Measurements from ENCODE around the gene TNRC6A. TPM values are rescaled to one million over a fixed set of nuclear protein-coding genes. Genes with fewer than 3 reads are reported as not detected.

Gene TNRC6A
- total and polyA plus RNA-seq, 4 experiments from 2014 or later, result 0.88 to 103 (median 63.3) TPM

GRCh38 chr16:24820522-24820921 lies 91.1 kb downstream of the TNRC6A start:
- peaks cover 65 to 89% of the 10 kb centered on the region in 2 donors for H3K36me3 Mint-ChIP-seq
- H3K9me3 Mint-ChIP-seq, result peaks cover 0 to 2% (median 0%) of the 10 kb centered on the region in 8 donors
- no peaks in the 10 kb centered on the region for H3K27me3 Mint-ChIP-seq
- Histone ChIP-seq H3K27ac (ENCODE audit: low read depth, low read length) (no peak overlapping the region), H3K27me3 (ENCODE audit: insufficient read depth, low read length) (no peaks in the 10 kb centered on the region), H3K4me3 (ENCODE audit: low read length in 2 of 2) (no peak overlapping the region), H3K36me3 (ENCODE audit: insufficient read depth, low read length) (peaks cover 68% of the 10 kb centered on the region), H3K4me1 (ENCODE audit: insufficient read depth, low read length) (no peaks in the 10 kb centered on the region), H3K9me3 (ENCODE audit: control insufficient read depth in 1 of 2, low read length in 2 of 2) (no peaks in the 10 kb centered on the region)
- intact Hi-C loops (cut with micrococcal nuclease), result no loop called here
- no peak for DNase-seq
- no peaks in the 10 kb centered on the region for H3K4me1 Mint-ChIP-seq
- no peak overlapping the region for H3K27ac Mint-ChIP-seq
- H3K4me3 Mint-ChIP-seq, result no peak overlapping the region
- POLR2A ChIA-PET (ENCODE audit: partially characterized antibody), result no interaction called here
- CTCF ChIA-PET (ENCODE audit: partially characterized antibody), result no interaction called here

- Histone ChIP-seq H3K9me3 (ENCODE audit: control insufficient read depth in 1 of 2, low read length in 2 of 2) (no peaks in the 10 kb centered on the region), H3K4me3 (ENCODE audit: low read length in 2 of 2) (no peak overlapping the region), H3K4me1 (ENCODE audit: insufficient read depth, low read length) (no peaks in the 10 kb centered on the region), H3K27ac (ENCODE audit: low read depth, low read length) (no peak overlapping the region), H3K36me3 (ENCODE audit: insufficient read depth, low read length) (peaks cover 73% of the 10 kb centered on the region), H3K27me3 (ENCODE audit: insufficient read depth, low read length) (no peaks in the 10 kb centered on the region)
- Mint-ChIP-seq H3K4me3 (no peak overlapping the region), H3K9me3 (peaks cover 0 to 2% (median 0%) of the 10 kb centered on the region in 8 donors), H3K27me3 (no peaks in the 10 kb centered on the region), H3K27ac (peak overlapping the region in 1 of 7 donors; percentile 5), H3K36me3 (peaks cover 71 to 90% of the 10 kb centered on the region in 2 donors), H3K4me1 (no peaks in the 10 kb centered on the region)
- CTCF ChIA-PET (ENCODE audit: partially characterized antibody), result no interaction called here
- DNase-seq, result no peak
- intact Hi-C loops (cut with micrococcal nuclease), result no loop called here
- POLR2A ChIA-PET (ENCODE audit: partially characterized antibody), result no interaction called here
Observed at GRCh38 chr16:24821129-24821528, 91.7 kb downstream of the TNRC6A start.

DNA sequence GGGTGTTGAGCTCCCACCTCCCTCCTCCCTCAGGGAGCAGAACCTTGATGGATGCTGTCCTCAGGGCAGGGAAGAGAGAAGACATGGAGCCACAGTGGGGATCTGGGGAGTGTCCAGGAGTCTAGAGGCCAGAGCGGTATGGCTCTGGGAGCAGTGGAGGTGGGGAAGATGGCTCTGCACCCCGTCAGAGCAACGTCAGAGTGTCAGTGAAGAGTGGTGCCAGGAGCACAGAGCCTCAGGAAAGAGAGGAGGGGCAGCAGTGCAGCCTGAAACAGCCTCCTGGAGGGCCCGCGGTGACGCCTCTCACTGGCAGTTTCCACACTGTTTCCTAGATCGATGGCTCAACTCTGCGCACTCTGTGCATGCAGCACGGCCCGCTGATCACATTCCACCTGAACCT lies 93.1 kb downstream of the TNRC6A start:
- Mint-ChIP-seq H3K27ac (peak overlapping the region in 3 of 7 donors; percentile 29 to 72 (median 44)), H3K27me3 (no peaks in the 10 kb centered on the region), H3K9me3 (peaks cover 0 to 2% (median 0%) of the 10 kb centered on the region in 8 donors), H3K4me1 (no peaks in the 10 kb centered on the region), H3K4me3 (no peak overlapping the region), H3K36me3 (peaks cover 81 to 93% of the 10 kb centered on the region in 2 donors)
- no peak overlapping the region for H3K27ac ChIP-seq (ENCODE audit: low read depth, low read length)
- no peaks in the 10 kb centered on the region for H3K4me1 ChIP-seq (ENCODE audit: insufficient read depth, low read length)
- no peak overlapping the region for H3K4me3 ChIP-seq (ENCODE audit: low read length in 2 of 2)
- intact Hi-C loops (cut with micrococcal nuclease), result no loop called here
- peaks cover 67% of the 10 kb centered on the region for H3K36me3 ChIP-seq (ENCODE audit: insufficient read depth, low read length)
- no peaks in the 10 kb centered on the region for H3K9me3 ChIP-seq (ENCODE audit: control insufficient read depth in 1 of 2, low read length in 2 of 2)
- no peaks in the 10 kb centered on the region for H3K27me3 ChIP-seq (ENCODE audit: insufficient read depth, low read length)
- DNase-seq, result no peak
- ChIA-PET CTCF (ENCODE audit: partially characterized antibody) (no interaction called here), POLR2A (ENCODE audit: partially characterized antibody) (no interaction called here)

DNA sequence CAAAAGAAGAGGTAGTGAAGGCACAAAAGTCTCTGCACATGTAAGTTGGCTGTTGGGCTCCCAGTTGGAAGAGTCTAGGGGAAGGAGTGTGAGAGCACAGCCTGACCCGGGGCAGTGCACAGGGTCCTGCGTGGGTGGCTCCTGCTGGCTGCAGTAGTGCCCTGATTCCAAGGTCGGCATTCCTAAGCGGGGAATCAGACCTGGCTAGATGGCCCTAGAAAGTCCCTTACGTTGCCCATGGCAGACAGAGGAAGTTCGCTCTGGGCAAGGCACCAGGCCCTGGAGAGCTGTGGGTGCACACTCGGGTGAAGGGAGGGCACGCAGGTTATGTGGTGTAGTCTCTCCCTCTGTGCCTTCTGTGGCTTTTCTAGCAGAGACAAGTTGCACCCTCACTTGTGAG lies 93.5 kb downstream of the TNRC6A start:
- Histone ChIP-seq H3K4me1 (ENCODE audit: insufficient read depth, low read length) (no peaks in the 10 kb centered on the region), H3K4me3 (ENCODE audit: low read length in 2 of 2) (no peak overlapping the region), H3K36me3 (ENCODE audit: insufficient read depth, low read length) (peaks cover 63% of the 10 kb centered on the region), H3K9me3 (ENCODE audit: control insufficient read depth in 1 of 2, low read length in 2 of 2) (no peaks in the 10 kb centered on the region), H3K27ac (ENCODE audit: low read depth, low read length) (no peak overlapping the region), H3K27me3 (ENCODE audit: insufficient read depth, low read length) (no peaks in the 10 kb centered on the region)
- Mint-ChIP-seq H3K36me3 (peaks cover 76 to 89% of the 10 kb centered on the region in 2 donors), H3K27ac (peak overlapping the region in 3 of 7 donors; percentile 29 to 72 (median 44)), H3K9me3 (peaks cover 0 to 2% (median 0%) of the 10 kb centered on the region in 8 donors), H3K4me1 (no peaks in the 10 kb centered on the region), H3K27me3 (no peaks in the 10 kb centered on the region), H3K4me3 (no peak overlapping the region)
- CTCF ChIA-PET (ENCODE audit: partially characterized antibody), result no interaction called here
- intact Hi-C loops (cut with micrococcal nuclease), result no loop called here
- POLR2A ChIA-PET (ENCODE audit: partially characterized antibody), result no interaction called here
- no peak for DNase-seq

GRCh38 chr16:24825696-24826095 lies 96.2 kb downstream of the TNRC6A start:
- no peaks in the 10 kb centered on the region for H3K9me3 ChIP-seq (ENCODE audit: control insufficient read depth in 1 of 2, low read length in 2 of 2)
- DNase-seq, result no peak
- no peaks in the 10 kb centered on the region for H3K27me3 ChIP-seq (ENCODE audit: insufficient read depth, low read length)
- no peak overlapping the region for H3K27ac ChIP-seq (ENCODE audit: low read depth, low read length)
- no peak overlapping the region for H3K4me3 ChIP-seq (ENCODE audit: low read length in 2 of 2)
- Mint-ChIP-seq H3K36me3 (peaks cover 52 to 68% of the 10 kb centered on the region in 2 donors), H3K4me1 (no peaks in the 10 kb centered on the region), H3K9me3 (peaks cover 0 to 2% (median 0%) of the 10 kb centered on the region in 8 donors), H3K27me3 (no peaks in the 10 kb centered on the region), H3K27ac (peak overlapping the region in 1 of 7 donors; percentile 38), H3K4me3 (no peak overlapping the region)
- CTCF ChIA-PET (ENCODE audit: partially characterized antibody), result no interaction called here
- peaks cover 40% of the 10 kb centered on the region for H3K36me3 ChIP-seq (ENCODE audit: insufficient read depth, low read length)
- POLR2A ChIA-PET (ENCODE audit: partially characterized antibody), result no interaction called here
- no peaks in the 10 kb centered on the region for H3K4me1 ChIP-seq (ENCODE audit: insufficient read depth, low read length)
- intact Hi-C loops (cut with micrococcal nuclease), result no loop called here

GRCh38 chr16:24826096-24826690 lies 96.7 kb downstream of the TNRC6A start:
- H3K9me3 ChIP-seq (ENCODE audit: control insufficient read depth in 1 of 2, low read length in 2 of 2), result no peaks in the 10 kb centered on the region
- no peak overlapping the region for H3K4me3 ChIP-seq (ENCODE audit: low read length in 2 of 2)
- Mint-ChIP-seq H3K9me3 (peaks cover 0 to 2% (median 0%) of the 10 kb centered on the region in 8 donors), H3K27me3 (no peaks in the 10 kb centered on the region), H3K4me1 (no peaks in the 10 kb centered on the region), H3K4me3 (no peak overlapping the region), H3K36me3 (peaks cover 47 to 63% of the 10 kb centered on the region in 2 donors), H3K27ac (no peak overlapping the region)
- intact Hi-C loops (cut with micrococcal nuclease), result no loop called here
- CTCF ChIA-PET (ENCODE audit: partially characterized antibody), result no interaction called here
- no peaks in the 10 kb centered on the region for H3K27me3 ChIP-seq (ENCODE audit: insufficient read depth, low read length)
- H3K36me3 ChIP-seq (ENCODE audit: insufficient read depth, low read length), result peaks cover 35% of the 10 kb centered on the region
- H3K27ac ChIP-seq (ENCODE audit: low read depth, low read length), result no peak overlapping the region
- no peak for DNase-seq
- POLR2A ChIA-PET (ENCODE audit: partially characterized antibody), result no interaction called here
- H3K4me1 ChIP-seq (ENCODE audit: insufficient read depth, low read length), result no peaks in the 10 kb centered on the region

- Histone ChIP-seq H3K36me3 (ENCODE audit: insufficient read depth, low read length) (peaks cover 27% of the 10 kb centered on the region), H3K9me3 (ENCODE audit: control insufficient read depth in 1 of 2, low read length in 2 of 2) (no peaks in the 10 kb centered on the region), H3K4me3 (ENCODE audit: low read length in 2 of 2) (no peak overlapping the region), H3K4me1 (ENCODE audit: insufficient read depth, low read length) (no peaks in the 10 kb centered on the region), H3K27ac (ENCODE audit: low read depth, low read length) (no peak overlapping the region), H3K27me3 (ENCODE audit: insufficient read depth, low read length) (no peaks in the 10 kb centered on the region)
- DNase-seq, result no peak
- intact Hi-C loops (cut with micrococcal nuclease), result no loop called here
- Mint-ChIP-seq H3K9me3 (peaks cover 0 to under 1% (median 0%) of the 10 kb centered on the region in 8 donors), H3K36me3 (peaks cover 45 to 57% of the 10 kb centered on the region in 2 donors), H3K27me3 (no peaks in the 10 kb centered on the region), H3K4me3 (no peak overlapping the region), H3K4me1 (no peaks in the 10 kb centered on the region), H3K27ac (peak overlapping the region in 1 of 7 donors; percentile 64)
- POLR2A ChIA-PET (ENCODE audit: partially characterized antibody), result no interaction called here
- CTCF ChIA-PET (ENCODE audit: partially characterized antibody), result no interaction called here
Observed at GRCh38 chr16:24826817-24827566, 97.5 kb downstream of the TNRC6A start.

Measured in CD4-positive, alpha-beta memory T cell (primary cell).